Measurements from ENCODE around the gene TXNIP. TPM values are rescaled to one million over a fixed set of nuclear protein-coding genes. Genes with fewer than 3 reads are reported as not detected.
A peak's percentile ranks its signal among the peaks of the same experiment; 100 is the strongest.

The TXNIP gene
- total RNA-seq, 1 experiment from 2014 or later: 2.5 TPM

DNA sequence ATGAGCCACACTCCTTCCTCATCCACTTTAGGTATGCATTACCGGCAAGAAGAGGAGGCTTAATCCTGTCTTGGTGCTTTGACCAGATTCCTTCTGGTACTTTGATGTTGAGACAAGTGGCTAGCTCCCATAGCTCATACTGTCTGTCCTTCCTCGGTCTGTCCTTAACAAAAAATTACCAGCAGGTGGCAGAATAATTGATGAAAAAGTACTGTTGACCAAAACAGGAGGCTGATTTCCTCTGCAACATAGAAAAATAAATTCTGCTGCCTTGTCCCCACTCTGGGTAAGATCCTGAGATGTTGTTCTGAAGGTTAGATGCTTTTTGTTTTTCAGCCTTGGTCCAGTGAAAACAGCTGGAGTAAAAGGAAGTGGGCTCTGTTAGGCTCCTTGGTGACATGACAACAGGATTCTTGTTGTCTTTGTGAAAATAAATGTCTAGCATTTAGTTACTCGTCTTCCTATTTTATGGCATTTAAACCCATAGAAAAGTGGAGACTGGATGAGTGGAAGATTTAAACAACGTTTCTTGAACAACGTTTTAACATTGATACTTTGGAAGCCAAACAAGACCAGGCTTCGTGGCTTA is 36.3 kb upstream of the TXNIP start:
- Histone ChIP-seq H3K9me3 (ENCODE audit: control insufficient read depth in 1 of 2, insufficient read depth in 1 of 2, low read depth in 1 of 2, low read length in 2 of 2) (no peaks in the 10 kb centered on the region), H3K9me2 (ENCODE audit: insufficient read depth) (no peaks in the 10 kb centered on the region), H3K27ac (ENCODE audit: low read depth, low read length) (no peak overlapping the region), H3K27me3 (ENCODE audit: insufficient read depth, low read length) (no peaks in the 10 kb centered on the region), H2AFZ (ENCODE audit: low read depth, low read length, poor library complexity, severe bottlenecking) (peak overlapping the region; percentile 19), H3K4me2 (ENCODE audit: low read length) (no peak overlapping the region), H3K9ac (ENCODE audit: low read length) (no peak overlapping the region), H3K36me3 (ENCODE audit: control insufficient read depth in 1 of 2, insufficient read depth in 2 of 2, low read length in 2 of 2) (no peaks in the 10 kb centered on the region), H3K4me3 (replicated peaks in 1 of 2; ENCODE audit: low read depth in 1 of 2, low read length in 2 of 2) (no peak overlapping the region), H3K79me2 (ENCODE audit: insufficient read depth, low read length) (no peaks in the 10 kb centered on the region), H4K20me1 (ENCODE audit: insufficient read depth) (no peaks in the 10 kb centered on the region), H3K4me1 (ENCODE audit: control insufficient read depth in 1 of 2, insufficient read depth in 2 of 2, low read length in 2 of 2) (peaks cover 10 to 29% of the 10 kb centered on the region in 2 experiments)
- CTCF ChIA-PET: interaction anchor here (0.6 to 1.9 kb wide), 11 partner anchors 9 to 187 kb away, joined by 3 to 11 read pairs (median 4); partner anchors contain the start of genes ANKRD34A, HJV, NUDT17 and PIAS3
- peak; percentile 48 for DNase-seq (ENCODE audit: low read depth, low spot score)
- ATAC-seq: 0 out of 2 replicates have a peak, but pooled peaks have one; percentile 10
- BruUV-seq (replicated peaks): no TSS peak
- intact Hi-C loops (cut with micrococcal nuclease): no loop called here
- POLR2A ChIA-PET: interaction anchor here (0.7 to 1.4 kb wide), 3 partner anchors 19 to 434 kb away, joined by 3 to 15 read pairs (median 4); partner anchors contain the start of genes ANKRD34A and POLR3GL
- RAD21 ChIA-PET (ENCODE audit: low non-redundant PET in 1 of 2, low total read pairs in 2 of 2, uncharacterized antibody in 2 of 2, unreplicated experiment in 2 of 2): no interaction called here
- TF ChIP-seq ELF1 (IDR thresholded peaks at IDR 0.05; ENCODE audit: borderline replicate concordance, low read depth) (no peak), SRF (IDR thresholded peaks at IDR 0.05; ENCODE audit: low read depth) (peak; percentile 68; the same call in 1 of the 2 replicates), EGR1 (IDR thresholded peaks at IDR 0.05; ENCODE audit: low read depth) (no peak), RAD21 (IDR thresholded peaks at IDR 0.05; ENCODE audit: low read depth) (peak; percentile 61), TCF7L2 (IDR thresholded peaks at IDR 0.05; ENCODE audit: borderline replicate concordance, extremely low read depth, insufficient read depth, insufficient read length) (peak; percentile 17), ZNF274 (IDR thresholded peaks at IDR 0.05; ENCODE audit: low read depth, low read length) (no peak), CBX3 (IDR thresholded peaks at IDR 0.05; ENCODE audit: low read depth) (peak; percentile 19; the same call in 1 of the 2 replicates)
- TF ChIP-seq, protein P1, sequence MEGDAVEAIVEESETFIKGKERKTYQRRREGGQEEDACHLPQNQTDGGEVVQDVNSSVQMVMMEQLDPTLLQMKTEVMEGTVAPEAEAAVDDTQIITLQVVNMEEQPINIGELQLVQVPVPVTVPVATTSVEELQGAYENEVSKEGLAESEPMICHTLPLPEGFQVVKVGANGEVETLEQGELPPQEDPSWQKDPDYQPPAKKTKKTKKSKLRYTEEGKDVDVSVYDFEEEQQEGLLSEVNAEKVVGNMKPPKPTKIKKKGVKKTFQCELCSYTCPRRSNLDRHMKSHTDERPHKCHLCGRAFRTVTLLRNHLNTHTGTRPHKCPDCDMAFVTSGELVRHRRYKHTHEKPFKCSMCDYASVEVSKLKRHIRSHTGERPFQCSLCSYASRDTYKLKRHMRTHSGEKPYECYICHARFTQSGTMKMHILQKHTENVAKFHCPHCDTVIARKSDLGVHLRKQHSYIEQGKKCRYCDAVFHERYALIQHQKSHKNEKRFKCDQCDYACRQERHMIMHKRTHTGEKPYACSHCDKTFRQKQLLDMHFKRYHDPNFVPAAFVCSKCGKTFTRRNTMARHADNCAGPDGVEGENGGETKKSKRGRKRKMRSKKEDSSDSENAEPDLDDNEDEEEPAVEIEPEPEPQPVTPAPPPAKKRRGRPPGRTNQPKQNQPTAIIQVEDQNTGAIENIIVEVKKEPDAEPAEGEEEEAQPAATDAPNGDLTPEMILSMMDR (IDR thresholded peaks at IDR 0.05 in 2 of 3, conservative IDR thresholded peaks at IDR 0.05 in 1 of 3; ENCODE audit: borderline replicate concordance in 1 of 3, insufficient read depth in 1 of 3, low read depth in 2 of 3, low read length in 2 of 3): peak; percentile 48 to 63 (median 55); a peak in 5 of 6 replicates
- TF ChIP-seq, protein P2, sequence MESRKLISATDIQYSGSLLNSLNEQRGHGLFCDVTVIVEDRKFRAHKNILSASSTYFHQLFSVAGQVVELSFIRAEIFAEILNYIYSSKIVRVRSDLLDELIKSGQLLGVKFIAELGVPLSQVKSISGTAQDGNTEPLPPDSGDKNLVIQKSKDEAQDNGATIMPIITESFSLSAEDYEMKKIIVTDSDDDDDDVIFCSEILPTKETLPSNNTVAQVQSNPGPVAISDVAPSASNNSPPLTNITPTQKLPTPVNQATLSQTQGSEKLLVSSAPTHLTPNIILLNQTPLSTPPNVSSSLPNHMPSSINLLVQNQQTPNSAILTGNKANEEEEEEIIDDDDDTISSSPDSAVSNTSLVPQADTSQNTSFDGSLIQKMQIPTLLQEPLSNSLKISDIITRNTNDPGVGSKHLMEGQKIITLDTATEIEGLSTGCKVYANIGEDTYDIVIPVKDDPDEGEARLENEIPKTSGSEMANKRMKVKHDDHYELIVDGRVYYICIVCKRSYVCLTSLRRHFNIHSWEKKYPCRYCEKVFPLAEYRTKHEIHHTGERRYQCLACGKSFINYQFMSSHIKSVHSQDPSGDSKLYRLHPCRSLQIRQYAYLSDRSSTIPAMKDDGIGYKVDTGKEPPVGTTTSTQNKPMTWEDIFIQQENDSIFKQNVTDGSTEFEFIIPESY (IDR thresholded peaks at IDR 0.05; ENCODE audit: extremely low read depth, insufficient replicate concordance, low read length): no peak
- TF ChIP-seq, protein P3, sequence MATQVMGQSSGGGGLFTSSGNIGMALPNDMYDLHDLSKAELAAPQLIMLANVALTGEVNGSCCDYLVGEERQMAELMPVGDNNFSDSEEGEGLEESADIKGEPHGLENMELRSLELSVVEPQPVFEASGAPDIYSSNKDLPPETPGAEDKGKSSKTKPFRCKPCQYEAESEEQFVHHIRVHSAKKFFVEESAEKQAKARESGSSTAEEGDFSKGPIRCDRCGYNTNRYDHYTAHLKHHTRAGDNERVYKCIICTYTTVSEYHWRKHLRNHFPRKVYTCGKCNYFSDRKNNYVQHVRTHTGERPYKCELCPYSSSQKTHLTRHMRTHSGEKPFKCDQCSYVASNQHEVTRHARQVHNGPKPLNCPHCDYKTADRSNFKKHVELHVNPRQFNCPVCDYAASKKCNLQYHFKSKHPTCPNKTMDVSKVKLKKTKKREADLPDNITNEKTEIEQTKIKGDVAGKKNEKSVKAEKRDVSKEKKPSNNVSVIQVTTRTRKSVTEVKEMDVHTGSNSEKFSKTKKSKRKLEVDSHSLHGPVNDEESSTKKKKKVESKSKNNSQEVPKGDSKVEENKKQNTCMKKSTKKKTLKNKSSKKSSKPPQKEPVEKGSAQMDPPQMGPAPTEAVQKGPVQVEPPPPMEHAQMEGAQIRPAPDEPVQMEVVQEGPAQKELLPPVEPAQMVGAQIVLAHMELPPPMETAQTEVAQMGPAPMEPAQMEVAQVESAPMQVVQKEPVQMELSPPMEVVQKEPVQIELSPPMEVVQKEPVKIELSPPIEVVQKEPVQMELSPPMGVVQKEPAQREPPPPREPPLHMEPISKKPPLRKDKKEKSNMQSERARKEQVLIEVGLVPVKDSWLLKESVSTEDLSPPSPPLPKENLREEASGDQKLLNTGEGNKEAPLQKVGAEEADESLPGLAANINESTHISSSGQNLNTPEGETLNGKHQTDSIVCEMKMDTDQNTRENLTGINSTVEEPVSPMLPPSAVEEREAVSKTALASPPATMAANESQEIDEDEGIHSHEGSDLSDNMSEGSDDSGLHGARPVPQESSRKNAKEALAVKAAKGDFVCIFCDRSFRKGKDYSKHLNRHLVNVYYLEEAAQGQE (IDR thresholded peaks at IDR 0.05; ENCODE audit: low read depth): no peak
